ENCODE results near the gene HES5. TPM values are rescaled to one million over a fixed set of nuclear protein-coding genes. Genes with fewer than 3 reads are reported as not detected.

HES5 gene
- total and polyA plus RNA-seq, 2 experiments from 2014 or later = not detected

GRCh38 chr1:2539312-2539907 is 9.3 kb upstream of the HES5 start:
- no peaks in the 10 kb centered on the region for H3K36me3 ChIP-seq (ENCODE audit: low read depth)
- H3K79me2 ChIP-seq (ENCODE audit: insufficient read depth) = no peaks in the 10 kb centered on the region
- H3K9me3 ChIP-seq (ENCODE audit: low read depth) = no peaks in the 10 kb centered on the region
- H3K27ac ChIP-seq = no peak overlapping the region
- 67 to 71% methylated on average over 9 to 12 of the region's 12 CpGs for WGBS, 2 experiments (ENCODE audit: low coverage in 1 of 2, low lambda C conversion rate in 2 of 2, missing lambda C conversion rate in 2 of 2)
- peak; percentile 30 for DNase-seq
- TF ChIP-seq EZH2 (IDR thresholded peaks at IDR 0.05; ENCODE audit: insufficient read depth, poor library complexity, severe bottlenecking) (no peak), EZH2phosphoT487 (IDR thresholded peaks at IDR 0.05; ENCODE audit: insufficient read depth, low read depth) (no peak)
- no peak overlapping the region for H3K4me2 ChIP-seq (ENCODE audit: unreplicated experiment)
- H3F3A ChIP-seq (ENCODE audit: insufficient read depth) = no peaks in the 10 kb centered on the region
- H2AFZ ChIP-seq = no peak overlapping the region
- H3K9me2 ChIP-seq (ENCODE audit: insufficient read depth) = no peaks in the 10 kb centered on the region
- H3K9ac ChIP-seq = no peak overlapping the region
- H3K27me3 ChIP-seq (replicated peaks; ENCODE audit: insufficient read depth) = no peaks in the 10 kb centered on the region
- H3K4me1 ChIP-seq (ENCODE audit: insufficient read depth) = peaks cover 8% of the 10 kb centered on the region
- no peak overlapping the region for H3K4me3 ChIP-seq
- no peaks in the 10 kb centered on the region for H4K20me1 ChIP-seq (ENCODE audit: insufficient read depth)
- in situ Hi-C loops (cut with MboI) = no loop called here

DNA sequence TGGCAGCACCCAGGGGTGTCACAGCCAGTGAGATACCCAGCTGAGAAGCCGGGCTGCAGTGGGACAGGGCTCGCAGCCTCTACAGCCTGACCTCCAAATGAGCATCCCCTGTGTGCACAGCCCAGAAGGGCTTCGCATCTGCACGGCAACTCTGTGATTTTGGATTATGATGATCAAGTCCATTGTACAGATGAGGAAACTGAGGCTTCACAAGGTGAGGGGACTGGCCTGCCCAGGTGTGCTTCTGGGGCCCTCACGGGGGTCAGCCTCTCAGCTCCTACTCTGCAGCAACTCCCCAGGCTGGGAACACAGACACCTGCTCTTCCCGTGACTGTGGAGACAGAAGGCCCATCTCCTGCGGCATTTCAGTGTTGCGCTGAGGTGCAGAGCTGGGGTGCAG is 8.8 kb upstream of the HES5 start:
- Histone ChIP-seq H3K4me1 (ENCODE audit: insufficient read depth) (peaks cover 13% of the 10 kb centered on the region), H3K79me2 (ENCODE audit: insufficient read depth) (no peaks in the 10 kb centered on the region), H2AFZ (no peak overlapping the region), H3K9me3 (ENCODE audit: low read depth) (no peaks in the 10 kb centered on the region), H3K9ac (no peak overlapping the region), H3K36me3 (ENCODE audit: low read depth) (no peaks in the 10 kb centered on the region), H3F3A (ENCODE audit: insufficient read depth) (no peaks in the 10 kb centered on the region), H3K4me3 (no peak overlapping the region), H3K4me2 (ENCODE audit: unreplicated experiment) (no peak overlapping the region), H3K27ac (no peak overlapping the region), H3K27me3 (replicated peaks; ENCODE audit: insufficient read depth) (no peaks in the 10 kb centered on the region), H3K9me2 (ENCODE audit: insufficient read depth) (no peaks in the 10 kb centered on the region), H4K20me1 (ENCODE audit: insufficient read depth) (no peaks in the 10 kb centered on the region)
- TF ChIP-seq EZH2 (IDR thresholded peaks at IDR 0.05; ENCODE audit: insufficient read depth, poor library complexity, severe bottlenecking) (no peak), EZH2phosphoT487 (IDR thresholded peaks at IDR 0.05; ENCODE audit: insufficient read depth, low read depth) (no peak)
- in situ Hi-C loops (cut with MboI) = no loop called here
- no peak for DNase-seq
- WGBS, 2 experiments (ENCODE audit: low coverage in 1 of 2, low lambda C conversion rate in 2 of 2, missing lambda C conversion rate in 2 of 2) = 79 to 80% methylated on average over 8 of the region's 8 CpGs

DNA sequence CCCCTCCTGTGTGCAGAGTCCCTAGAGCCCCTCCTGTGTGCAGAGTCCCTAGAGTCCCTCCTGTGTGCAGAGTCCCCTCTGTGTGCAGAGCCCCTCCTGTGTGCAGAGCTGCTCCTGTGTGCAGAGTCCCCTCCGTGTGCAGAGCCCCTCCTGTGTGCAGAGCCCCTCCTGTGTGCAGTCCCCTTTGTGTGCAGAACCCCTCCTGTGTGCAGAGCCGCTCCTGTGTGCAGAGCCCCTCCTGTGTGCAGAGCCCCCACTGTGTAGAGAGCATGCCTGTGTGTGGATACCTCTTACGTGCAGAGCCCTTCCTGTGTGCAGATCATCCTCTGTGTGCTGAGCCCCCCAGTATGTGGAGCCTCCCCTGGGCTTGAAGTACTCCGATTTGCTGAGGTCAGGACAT is 8.3 kb upstream of the HES5 start:
- no peak overlapping the region for H3K9ac ChIP-seq
- H3K4me3 ChIP-seq = no peak overlapping the region
- WGBS, 2 experiments (ENCODE audit: low coverage in 1 of 2, low lambda C conversion rate in 2 of 2, missing lambda C conversion rate in 2 of 2) = 55% methylated on average over 4 of the region's 4 CpGs

DNA sequence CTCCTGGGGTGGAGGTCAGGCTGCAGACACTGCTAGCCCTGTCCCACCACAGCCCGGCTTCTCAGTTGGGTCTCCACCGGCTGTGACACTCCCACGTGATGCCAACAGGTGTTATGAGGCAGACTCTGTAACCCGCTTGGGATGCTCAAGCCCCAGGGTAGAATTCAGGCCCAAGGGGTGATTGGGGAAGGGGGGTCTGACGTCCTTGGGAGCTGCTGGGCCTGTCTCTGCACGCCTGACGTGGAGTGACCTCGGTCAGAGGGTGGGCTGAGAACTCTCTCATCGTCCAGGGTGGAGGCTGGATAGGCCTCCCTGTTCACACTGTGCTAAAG is 7.7 kb upstream of the HES5 start:
- WGBS, 2 experiments (ENCODE audit: low coverage in 1 of 2, low lambda C conversion rate in 2 of 2, missing lambda C conversion rate in 2 of 2) = 60 to 67% methylated on average over 9 of the region's 9 CpGs
- Histone ChIP-seq H3K79me2 (ENCODE audit: insufficient read depth) (no peaks in the 10 kb centered on the region), H3F3A (ENCODE audit: insufficient read depth) (no peaks in the 10 kb centered on the region), H3K9me3 (ENCODE audit: low read depth) (no peaks in the 10 kb centered on the region), H3K4me3 (no peak overlapping the region), H3K36me3 (ENCODE audit: low read depth) (no peaks in the 10 kb centered on the region), H4K20me1 (ENCODE audit: insufficient read depth) (no peaks in the 10 kb centered on the region), H3K27me3 (replicated peaks; ENCODE audit: insufficient read depth) (no peaks in the 10 kb centered on the region), H3K27ac (no peak overlapping the region), H3K4me2 (ENCODE audit: unreplicated experiment) (no peak overlapping the region), H3K9ac (no peak overlapping the region), H3K9me2 (ENCODE audit: insufficient read depth) (no peaks in the 10 kb centered on the region), H3K4me1 (ENCODE audit: insufficient read depth) (peaks cover 22% of the 10 kb centered on the region), H2AFZ (no peak overlapping the region)
- DNase-seq = no peak
- in situ Hi-C loops (cut with MboI) = no loop called here
- TF ChIP-seq EZH2phosphoT487 (IDR thresholded peaks at IDR 0.05; ENCODE audit: insufficient read depth, low read depth) (no peak), EZH2 (IDR thresholded peaks at IDR 0.05; ENCODE audit: insufficient read depth, poor library complexity, severe bottlenecking) (no peak)

More for the DNA sequence above, 8.3 kb upstream of the HES5 start:
- no peaks in the 10 kb centered on the region for H3F3A ChIP-seq (ENCODE audit: insufficient read depth)
- H3K4me1 ChIP-seq (ENCODE audit: insufficient read depth) = peaks cover 17% of the 10 kb centered on the region
- H3K36me3 ChIP-seq (ENCODE audit: low read depth) = no peaks in the 10 kb centered on the region
- TF ChIP-seq EZH2phosphoT487 (IDR thresholded peaks at IDR 0.05; ENCODE audit: insufficient read depth, low read depth) (no peak), EZH2 (IDR thresholded peaks at IDR 0.05; ENCODE audit: insufficient read depth, poor library complexity, severe bottlenecking) (no peak)
- H4K20me1 ChIP-seq (ENCODE audit: insufficient read depth) = no peaks in the 10 kb centered on the region
- no peaks in the 10 kb centered on the region for H3K9me3 ChIP-seq (ENCODE audit: low read depth)
- H3K79me2 ChIP-seq (ENCODE audit: insufficient read depth) = no peaks in the 10 kb centered on the region
- no peaks in the 10 kb centered on the region for H3K9me2 ChIP-seq (ENCODE audit: insufficient read depth)
- no peak for DNase-seq
- in situ Hi-C loops (cut with MboI) = no loop called here
- no peaks in the 10 kb centered on the region for H3K27me3 ChIP-seq (replicated peaks; ENCODE audit: insufficient read depth)
- H2AFZ ChIP-seq = no peak overlapping the region
- no peak overlapping the region for H3K27ac ChIP-seq
- no peak overlapping the region for H3K4me2 ChIP-seq (ENCODE audit: unreplicated experiment)

GRCh38 chr1:2535981-2536380 is 5.9 kb upstream of the HES5 start:
- in situ Hi-C loops (cut with MboI) = no loop called here
- Histone ChIP-seq H2AFZ (no peak overlapping the region), H3K9ac (no peak overlapping the region), H3K36me3 (ENCODE audit: low read depth) (no peaks in the 10 kb centered on the region), H3K9me2 (ENCODE audit: insufficient read depth) (no peaks in the 10 kb centered on the region), H3K27me3 (replicated peaks; ENCODE audit: insufficient read depth) (peaks cover 4% of the 10 kb centered on the region), H4K20me1 (ENCODE audit: insufficient read depth) (no peaks in the 10 kb centered on the region), H3K4me2 (ENCODE audit: unreplicated experiment) (no peak overlapping the region), H3F3A (ENCODE audit: insufficient read depth) (no peaks in the 10 kb centered on the region), H3K9me3 (ENCODE audit: low read depth) (no peaks in the 10 kb centered on the region), H3K4me3 (no peak overlapping the region), H3K4me1 (ENCODE audit: insufficient read depth) (peaks cover 22% of the 10 kb centered on the region), H3K79me2 (ENCODE audit: insufficient read depth) (no peaks in the 10 kb centered on the region), H3K27ac (no peak overlapping the region)
- WGBS, 2 experiments (ENCODE audit: low coverage in 1 of 2, low lambda C conversion rate in 2 of 2, missing lambda C conversion rate in 2 of 2) = 62 to 69% methylated on average over 9 of the region's 9 CpGs
- no peak for TF ChIP-seq EZH2 (IDR thresholded peaks at IDR 0.05; ENCODE audit: insufficient read depth, poor library complexity, severe bottlenecking)
- no peak for TF ChIP-seq EZH2phosphoT487 (IDR thresholded peaks at IDR 0.05; ENCODE audit: insufficient read depth, low read depth)
- no peak for DNase-seq

Measured in GM23248 (cell line).